Osteocyte (in vitro differentiated cells): ENCODE data around the gene MYO6. TPM values are rescaled to one million over a fixed set of nuclear protein-coding genes. Genes with fewer than 3 reads are reported as not detected.

ENCODE experiments used
- DNase-seq: peaks from one replicate; pipeline ENCODE4 v3.0.0; 2021; ENCODE audit warnings: mixed read lengths; ENCODE audit not compliant: unreplicated experiment; ENCODE audit errors: extremely low spot score
- H3K27ac Mint-ChIP-seq: one replicate; pipeline ENCODE4 v1.8.0; 2021; ENCODE audit warnings: mild to moderate bottlenecking, mixed read lengths; ENCODE audit not compliant: unreplicated experiment
- H3K27me3 Mint-ChIP-seq: one replicate; pipeline ENCODE4 v1.8.0; 2021; ENCODE audit warnings: mixed read lengths; ENCODE audit not compliant: unreplicated experiment
- H3K36me3 Mint-ChIP-seq: one replicate; pipeline ENCODE4 v1.8.0; 2021; ENCODE audit warnings: mixed read lengths; ENCODE audit not compliant: unreplicated experiment
- H3K4me1 Mint-ChIP-seq: one replicate; pipeline ENCODE4 v1.8.0; 2021; ENCODE audit warnings: mixed read lengths; ENCODE audit not compliant: unreplicated experiment
- H3K4me3 Mint-ChIP-seq: one replicate; pipeline ENCODE4 v1.8.0; 2021; ENCODE audit warnings: mild to moderate bottlenecking, moderate library complexity, mixed read lengths; ENCODE audit not compliant: unreplicated experiment
- H3K9me3 Mint-ChIP-seq: one replicate; pipeline ENCODE4 v1.8.0; 2021; ENCODE audit warnings: mixed read lengths; ENCODE audit not compliant: unreplicated experiment
- total RNA-seq: library from RNA; stranded (reverse); gene quantifications from 2 replicates; pipeline ENCODE4 v1.2.1, GENCODE V29; 2021
- TF ChIP-seq, protein P1 (sequence below): fragments of 200-600 bp; sonication (generic); IDR thresholded peaks from 2 replicates; pipeline ENCODE4 v1.5.0; 2021; ENCODE audit warnings: antibody characterized with exemption, mild to moderate bottlenecking, moderate library complexity

Gene MYO6
- total RNA-seq, 1 donor from 2014 or later = 61.6 TPM

DNA sequence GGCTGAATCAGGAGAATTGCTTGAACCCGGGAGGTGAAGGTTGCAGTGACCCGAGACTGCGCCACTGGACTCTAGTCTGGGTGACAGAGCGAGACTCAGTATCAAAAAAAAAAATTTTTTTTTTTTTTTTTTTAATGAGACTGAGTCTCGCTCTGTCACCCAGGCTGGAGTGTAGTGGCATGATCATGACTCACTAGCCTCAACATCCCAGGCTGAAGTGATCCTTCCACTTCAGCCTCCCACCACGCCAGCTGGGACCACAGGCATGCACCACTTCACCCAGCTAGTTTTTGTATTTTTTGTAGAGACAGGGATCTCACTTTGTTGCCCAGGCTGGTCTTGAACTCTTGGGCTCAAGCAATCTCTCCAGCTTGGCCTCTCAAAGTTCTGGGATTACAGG, 53.3 kb downstream of the MYO6 start:
- TF ChIP-seq, protein P1, sequence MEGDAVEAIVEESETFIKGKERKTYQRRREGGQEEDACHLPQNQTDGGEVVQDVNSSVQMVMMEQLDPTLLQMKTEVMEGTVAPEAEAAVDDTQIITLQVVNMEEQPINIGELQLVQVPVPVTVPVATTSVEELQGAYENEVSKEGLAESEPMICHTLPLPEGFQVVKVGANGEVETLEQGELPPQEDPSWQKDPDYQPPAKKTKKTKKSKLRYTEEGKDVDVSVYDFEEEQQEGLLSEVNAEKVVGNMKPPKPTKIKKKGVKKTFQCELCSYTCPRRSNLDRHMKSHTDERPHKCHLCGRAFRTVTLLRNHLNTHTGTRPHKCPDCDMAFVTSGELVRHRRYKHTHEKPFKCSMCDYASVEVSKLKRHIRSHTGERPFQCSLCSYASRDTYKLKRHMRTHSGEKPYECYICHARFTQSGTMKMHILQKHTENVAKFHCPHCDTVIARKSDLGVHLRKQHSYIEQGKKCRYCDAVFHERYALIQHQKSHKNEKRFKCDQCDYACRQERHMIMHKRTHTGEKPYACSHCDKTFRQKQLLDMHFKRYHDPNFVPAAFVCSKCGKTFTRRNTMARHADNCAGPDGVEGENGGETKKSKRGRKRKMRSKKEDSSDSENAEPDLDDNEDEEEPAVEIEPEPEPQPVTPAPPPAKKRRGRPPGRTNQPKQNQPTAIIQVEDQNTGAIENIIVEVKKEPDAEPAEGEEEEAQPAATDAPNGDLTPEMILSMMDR = no peak
- no peak for DNase-seq
- Mint-ChIP-seq H3K4me1 (peaks cover 10% of the 10 kb centered on the region), H3K36me3 (peaks cover 2% of the 10 kb centered on the region), H3K27me3 (no peaks in the 10 kb centered on the region), H3K4me3 (no peak overlapping the region), H3K27ac (no peak overlapping the region), H3K9me3 (no peaks in the 10 kb centered on the region)

DNA sequence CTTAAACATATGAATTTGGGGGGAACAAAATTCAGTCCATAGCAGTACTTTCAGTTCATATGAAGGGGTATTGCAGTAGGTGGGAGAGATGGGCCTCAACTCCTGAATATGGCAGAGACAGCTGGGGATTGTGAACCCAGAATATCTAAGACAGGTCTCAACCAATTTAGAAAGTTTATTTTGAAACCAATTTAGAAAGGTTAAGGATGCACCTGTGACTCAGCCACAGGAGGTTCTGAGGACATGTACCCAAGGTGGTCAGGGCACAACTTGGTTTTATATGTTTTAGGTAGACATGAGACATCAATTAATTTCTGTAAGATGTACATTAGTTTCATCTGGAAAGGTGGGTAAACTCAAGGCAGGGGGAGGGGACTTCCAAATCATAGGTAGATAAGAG, 59.5 kb downstream of the MYO6 start:
- TF ChIP-seq, protein P1 = no peak
- Mint-ChIP-seq H3K4me1 (peaks cover 14% of the 10 kb centered on the region), H3K27ac (no peak overlapping the region), H3K9me3 (peaks cover 5% of the 10 kb centered on the region), H3K27me3 (no peaks in the 10 kb centered on the region), H3K36me3 (peaks cover 11% of the 10 kb centered on the region), H3K4me3 (no peak overlapping the region)
- no peak for DNase-seq

DNA sequence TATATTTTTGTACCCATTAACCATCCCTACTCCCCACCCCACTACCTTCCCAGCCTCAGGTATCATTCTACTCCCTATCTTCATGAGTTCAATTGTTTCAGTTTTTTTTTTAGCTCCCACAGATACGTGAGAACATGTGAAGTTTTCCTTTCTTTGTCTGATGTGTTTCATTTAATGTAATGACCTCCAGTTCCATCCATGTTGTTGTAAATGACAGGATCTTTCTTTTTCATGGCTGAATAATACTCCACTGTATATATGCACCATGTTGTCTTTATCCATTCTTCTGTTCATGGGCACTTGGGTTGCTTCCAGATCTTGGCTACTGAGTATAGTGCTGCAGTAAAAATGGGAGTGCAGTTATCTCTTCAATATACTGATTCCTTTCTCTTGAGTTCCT, 63.5 kb downstream of the MYO6 start:
- Mint-ChIP-seq H3K4me3 (no peak overlapping the region), H3K9me3 (peaks cover 5% of the 10 kb centered on the region), H3K4me1 (peaks cover 47% of the 10 kb centered on the region), H3K27ac (no peak overlapping the region), H3K36me3 (peaks cover 11% of the 10 kb centered on the region), H3K27me3 (no peaks in the 10 kb centered on the region)
- DNase-seq = no peak
- TF ChIP-seq, protein P1 = no peak

DNA sequence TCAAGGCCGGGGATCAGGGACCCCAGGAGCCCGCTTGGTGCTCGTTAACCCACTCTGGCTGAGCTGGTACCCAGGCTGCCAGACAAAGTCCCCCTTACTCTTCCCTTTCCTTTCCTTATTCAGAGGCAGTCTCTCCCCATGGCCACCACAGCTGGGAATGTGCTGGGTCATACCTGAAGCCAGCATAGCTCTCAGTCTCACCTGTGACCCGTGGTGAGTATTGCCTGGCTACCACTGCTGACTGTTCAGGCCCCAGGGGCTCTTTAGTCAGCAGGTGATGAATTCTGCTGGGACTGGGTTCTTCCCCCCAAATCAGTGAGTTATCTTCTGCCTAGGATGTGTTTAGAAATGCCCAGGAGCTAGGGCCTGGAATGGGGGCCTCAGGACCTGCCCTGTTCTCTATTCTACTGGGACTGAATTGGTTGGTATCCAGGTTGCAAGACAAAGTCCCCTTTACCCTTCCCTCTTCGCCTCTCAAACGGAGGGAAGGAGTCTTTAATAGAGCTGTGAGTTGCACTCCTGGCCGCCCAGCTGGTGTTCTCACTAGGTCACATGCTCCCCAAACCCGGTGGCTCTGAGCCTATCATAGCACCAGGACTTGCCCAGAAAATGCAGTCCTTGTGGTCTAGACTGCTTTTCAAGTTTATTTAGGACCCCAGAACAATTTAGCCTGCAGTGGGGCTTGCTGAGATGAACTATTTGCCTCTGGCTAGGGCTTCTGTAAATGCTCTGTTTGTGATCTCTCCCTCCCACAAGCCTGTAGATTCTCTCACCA, 64.6 kb downstream of the MYO6 start:
- Mint-ChIP-seq H3K27me3 (no peaks in the 10 kb centered on the region), H3K4me3 (no peak overlapping the region), H3K4me1 (peaks cover 58% of the 10 kb centered on the region)

DNA sequence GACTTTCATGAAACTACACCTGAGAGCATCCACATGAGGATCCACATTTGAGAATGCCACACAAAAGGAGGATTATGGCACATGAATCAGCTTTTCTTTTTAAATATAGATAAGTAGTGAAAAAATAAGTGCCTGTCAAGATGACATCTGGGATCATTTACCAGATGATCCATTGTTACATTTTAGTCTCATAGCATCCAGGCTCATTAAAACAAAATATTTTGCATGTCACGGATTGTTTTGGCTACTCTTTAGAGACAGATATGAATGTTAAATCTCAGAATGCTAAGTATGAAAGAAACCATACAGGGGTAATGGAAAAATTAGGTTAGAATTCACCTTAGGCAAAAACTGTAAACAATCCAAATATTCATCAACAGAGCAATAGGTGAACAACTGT, 66.7 kb downstream of the MYO6 start:
- Mint-ChIP-seq H3K27me3 (no peaks in the 10 kb centered on the region), H3K36me3 (peaks cover 13% of the 10 kb centered on the region), H3K9me3 (peaks cover 5% of the 10 kb centered on the region), H3K27ac (peak overlapping the region; percentile 56), H3K4me1 (peaks cover 71% of the 10 kb centered on the region), H3K4me3 (no peak overlapping the region)
- DNase-seq = no peak
- TF ChIP-seq, protein P1 = no peak

More for the DNA sequence above, 64.6 kb downstream of the MYO6 start:
- no peak for DNase-seq
- Mint-ChIP-seq H3K27ac (peak overlapping the region; percentile 50), H3K36me3 (peaks cover 11% of the 10 kb centered on the region), H3K9me3 (peaks cover 5% of the 10 kb centered on the region)
- TF ChIP-seq, protein P1 = no peak
